GM20431 (cell line): Measurements from ENCODE around the gene PCGF3.

ENCODE experiments used
- in situ Hi-C: fragments of 300-500 bp; cut with MseI, MboI; formaldehyde crosslinking; loops from one replicate; pipeline ENCODE4 v1.15.0; 2020; ENCODE audit warnings: low sequenced_read_pairs; ENCODE audit not compliant: unreplicated experiment

Gene PCGF3

DNA sequence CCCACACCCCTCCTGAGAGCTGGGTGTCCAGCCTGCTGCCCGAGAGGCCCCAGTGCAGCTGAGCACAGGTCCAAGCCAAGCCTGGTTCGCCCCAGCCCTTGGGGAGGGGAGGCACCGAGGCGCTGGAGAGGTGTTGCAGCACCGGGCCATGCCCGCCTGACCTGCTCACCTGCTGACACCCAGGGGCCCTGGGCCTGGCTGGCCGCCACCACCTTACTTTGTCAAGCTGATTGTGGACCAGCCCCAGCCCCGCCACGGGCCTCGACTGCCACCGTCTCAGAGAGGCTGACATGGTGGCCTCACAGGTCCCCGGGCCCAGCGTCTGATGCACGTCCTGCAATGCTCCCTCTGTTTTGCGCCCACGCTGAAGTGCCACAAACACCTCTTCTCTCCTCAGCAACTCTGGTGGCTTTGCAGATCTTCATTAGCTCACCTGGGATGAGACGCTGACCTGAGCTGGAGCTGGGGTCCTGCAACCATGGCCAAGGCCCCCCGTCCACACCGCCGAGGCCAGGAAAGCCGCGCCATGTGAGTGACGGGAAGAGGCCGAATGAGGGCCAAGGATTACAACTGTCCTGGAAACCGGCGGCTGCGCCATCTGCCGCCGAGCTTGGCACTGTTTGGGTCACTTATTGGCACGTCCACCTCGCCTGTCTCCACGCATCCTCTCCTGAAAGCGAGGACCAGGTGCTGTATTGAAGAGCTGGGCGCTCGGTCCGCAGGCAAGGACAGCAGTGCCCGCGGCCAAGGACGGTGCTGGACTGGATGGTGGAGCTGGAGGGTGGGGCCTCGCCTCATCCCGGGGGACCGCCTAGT lies 112.7 kb downstream of the PCGF3 start:
- in situ Hi-C loops = no loop called here

DNA sequence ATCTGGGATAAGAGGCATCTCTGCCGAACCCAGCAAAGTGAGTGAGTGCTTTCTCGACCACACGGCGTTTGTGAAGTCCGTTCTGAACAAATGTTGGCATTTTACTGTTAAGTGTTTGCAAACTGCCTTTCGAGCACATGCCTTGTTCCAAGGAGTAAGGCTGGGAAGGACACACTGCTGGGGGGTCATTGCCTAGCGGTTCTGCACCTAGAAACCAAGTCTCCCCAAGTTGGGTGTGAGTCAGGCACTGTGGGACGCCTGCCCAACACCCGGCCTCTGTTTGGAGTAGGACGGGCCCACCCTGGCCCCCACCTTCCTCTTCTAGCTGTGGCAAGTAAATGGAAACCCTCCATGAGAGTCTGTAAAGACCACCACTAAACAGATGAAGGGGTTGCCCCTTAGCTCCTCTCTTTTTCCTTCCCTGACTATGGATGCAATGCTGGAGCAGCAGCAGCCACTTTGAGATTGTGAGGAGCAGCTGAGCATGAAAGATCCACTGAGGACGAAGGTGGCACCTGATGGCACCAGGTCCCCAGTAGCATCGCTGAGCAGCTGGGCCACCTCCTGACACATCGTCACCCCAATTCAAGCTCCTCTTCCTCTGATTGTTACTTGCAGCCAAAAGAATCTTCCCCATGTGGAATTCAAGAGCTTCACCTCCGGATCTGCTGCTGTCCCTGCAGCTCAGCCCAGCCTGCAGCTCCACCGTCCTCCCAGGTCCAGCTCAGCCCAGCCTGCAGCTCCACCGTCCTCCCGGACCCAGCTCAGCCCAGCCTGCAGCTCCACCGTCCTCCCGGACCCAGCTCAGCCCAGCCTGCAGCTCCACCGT lies 114.0 kb downstream of the PCGF3 start:
- in situ Hi-C loops = no loop called here
